Ishikawa (cell line): ENCODE measurements around the gene TRIB2.

ENCODE experiments used
- CREB1 ChIP-seq: IDR thresholded peaks from 2 replicates; pipeline ENCODE4 v1.6.1; 2012; ENCODE audit warnings: low read depth
- RAD21 ChIP-seq: IDR thresholded peaks from 2 replicates; pipeline ENCODE4 v1.6.1; 2012; ENCODE audit warnings: low read depth
- TAF1 ChIP-seq: IDR thresholded peaks from 2 replicates; pipeline ENCODE4 v1.6.1; 2012; ENCODE audit warnings: low read depth, mild to moderate bottlenecking
- TF ChIP-seq, protein P1 (sequence below): IDR thresholded peaks from 2 replicates; pipeline ENCODE4 v1.6.1; 2012; ENCODE audit warnings: low read depth, mild to moderate bottlenecking
- TF ChIP-seq, protein P2 (sequence below): IDR thresholded peaks from 2 replicates; pipeline ENCODE4 v1.6.1; 2012

DNA sequence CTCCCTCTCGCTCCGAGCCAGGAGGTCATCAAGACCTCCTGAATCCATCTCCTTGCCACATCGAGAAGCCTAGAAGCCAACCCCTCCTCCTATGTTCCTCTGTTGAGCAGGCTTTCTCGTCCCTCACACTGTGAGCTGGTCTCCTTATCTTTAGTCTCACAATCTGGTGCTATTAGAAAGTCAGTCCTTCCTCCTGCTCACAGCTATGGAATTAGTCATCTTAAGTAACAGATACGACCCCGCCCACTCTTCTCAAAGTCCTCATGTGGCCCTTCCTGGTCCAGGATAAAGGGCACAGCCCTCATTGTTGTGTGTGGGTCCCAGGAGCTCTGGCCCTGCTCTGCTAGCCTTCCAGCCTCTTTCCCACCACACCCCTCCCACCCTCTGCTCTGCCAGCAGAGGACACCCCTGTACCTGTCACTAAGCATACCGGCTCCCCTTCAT lies 41.4 kb upstream of the TRIB2 start:
- TF ChIP-seq, protein P1, sequence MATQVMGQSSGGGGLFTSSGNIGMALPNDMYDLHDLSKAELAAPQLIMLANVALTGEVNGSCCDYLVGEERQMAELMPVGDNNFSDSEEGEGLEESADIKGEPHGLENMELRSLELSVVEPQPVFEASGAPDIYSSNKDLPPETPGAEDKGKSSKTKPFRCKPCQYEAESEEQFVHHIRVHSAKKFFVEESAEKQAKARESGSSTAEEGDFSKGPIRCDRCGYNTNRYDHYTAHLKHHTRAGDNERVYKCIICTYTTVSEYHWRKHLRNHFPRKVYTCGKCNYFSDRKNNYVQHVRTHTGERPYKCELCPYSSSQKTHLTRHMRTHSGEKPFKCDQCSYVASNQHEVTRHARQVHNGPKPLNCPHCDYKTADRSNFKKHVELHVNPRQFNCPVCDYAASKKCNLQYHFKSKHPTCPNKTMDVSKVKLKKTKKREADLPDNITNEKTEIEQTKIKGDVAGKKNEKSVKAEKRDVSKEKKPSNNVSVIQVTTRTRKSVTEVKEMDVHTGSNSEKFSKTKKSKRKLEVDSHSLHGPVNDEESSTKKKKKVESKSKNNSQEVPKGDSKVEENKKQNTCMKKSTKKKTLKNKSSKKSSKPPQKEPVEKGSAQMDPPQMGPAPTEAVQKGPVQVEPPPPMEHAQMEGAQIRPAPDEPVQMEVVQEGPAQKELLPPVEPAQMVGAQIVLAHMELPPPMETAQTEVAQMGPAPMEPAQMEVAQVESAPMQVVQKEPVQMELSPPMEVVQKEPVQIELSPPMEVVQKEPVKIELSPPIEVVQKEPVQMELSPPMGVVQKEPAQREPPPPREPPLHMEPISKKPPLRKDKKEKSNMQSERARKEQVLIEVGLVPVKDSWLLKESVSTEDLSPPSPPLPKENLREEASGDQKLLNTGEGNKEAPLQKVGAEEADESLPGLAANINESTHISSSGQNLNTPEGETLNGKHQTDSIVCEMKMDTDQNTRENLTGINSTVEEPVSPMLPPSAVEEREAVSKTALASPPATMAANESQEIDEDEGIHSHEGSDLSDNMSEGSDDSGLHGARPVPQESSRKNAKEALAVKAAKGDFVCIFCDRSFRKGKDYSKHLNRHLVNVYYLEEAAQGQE: no peak
- TF ChIP-seq RAD21: no peak
- TF ChIP-seq, protein P2, sequence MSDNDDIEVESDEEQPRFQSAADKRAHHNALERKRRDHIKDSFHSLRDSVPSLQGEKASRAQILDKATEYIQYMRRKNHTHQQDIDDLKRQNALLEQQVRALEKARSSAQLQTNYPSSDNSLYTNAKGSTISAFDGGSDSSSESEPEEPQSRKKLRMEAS: no peak
- TF ChIP-seq TAF1: no peak
- TF ChIP-seq CREB1: no peak
